ENCODE data around the gene RHOH. TPM values are rescaled to one million over a fixed set of nuclear protein-coding genes. Genes with fewer than 3 reads are reported as not detected.

The RHOH gene
- total RNA-seq, 2 donors from 2014 or later, result 2.9 to 7.9 TPM

DNA sequence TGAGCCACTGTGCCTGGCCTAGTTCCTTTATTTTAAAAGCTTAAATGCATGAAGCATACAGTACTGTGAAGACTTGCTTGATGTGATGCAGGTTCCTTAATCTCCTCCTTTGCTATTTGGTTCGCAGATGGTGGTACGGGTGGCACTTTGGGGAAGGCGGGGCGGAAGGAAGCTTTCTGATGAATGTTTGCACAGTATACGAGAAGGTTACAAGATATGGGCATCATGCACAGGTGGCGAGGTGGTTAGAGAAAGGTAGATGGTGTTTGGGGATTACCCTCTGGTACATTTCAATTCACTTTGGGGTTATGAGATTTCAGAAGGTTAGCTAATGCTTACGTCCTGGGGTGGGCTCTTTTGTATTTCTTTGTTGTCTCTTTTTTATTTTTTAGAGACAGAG, 17.2 kb downstream of the RHOH start:
- intact Hi-C loops (cut with DNase I), result no loop called here
- 88 to 90% methylated on average over 7 of the region's 7 CpGs for WGBS, 2 donors
- Histone ChIP-seq H3K27ac (no peak overlapping the region), H3K36me3 (replicated peaks in 1 of 2; ENCODE audit: insufficient read depth in 1 of 2, low read depth in 2 of 2) (no peaks in the 10 kb centered on the region), H3K4me3 (no peak overlapping the region), H3K27me3 (no peaks in the 10 kb centered on the region), H3K9me3 (no peaks in the 10 kb centered on the region), H3K4me1 (no peaks in the 10 kb centered on the region)
- ATAC-seq, result no peak
- DNase-seq, result no peak
- TF ChIP-seq, protein P1, sequence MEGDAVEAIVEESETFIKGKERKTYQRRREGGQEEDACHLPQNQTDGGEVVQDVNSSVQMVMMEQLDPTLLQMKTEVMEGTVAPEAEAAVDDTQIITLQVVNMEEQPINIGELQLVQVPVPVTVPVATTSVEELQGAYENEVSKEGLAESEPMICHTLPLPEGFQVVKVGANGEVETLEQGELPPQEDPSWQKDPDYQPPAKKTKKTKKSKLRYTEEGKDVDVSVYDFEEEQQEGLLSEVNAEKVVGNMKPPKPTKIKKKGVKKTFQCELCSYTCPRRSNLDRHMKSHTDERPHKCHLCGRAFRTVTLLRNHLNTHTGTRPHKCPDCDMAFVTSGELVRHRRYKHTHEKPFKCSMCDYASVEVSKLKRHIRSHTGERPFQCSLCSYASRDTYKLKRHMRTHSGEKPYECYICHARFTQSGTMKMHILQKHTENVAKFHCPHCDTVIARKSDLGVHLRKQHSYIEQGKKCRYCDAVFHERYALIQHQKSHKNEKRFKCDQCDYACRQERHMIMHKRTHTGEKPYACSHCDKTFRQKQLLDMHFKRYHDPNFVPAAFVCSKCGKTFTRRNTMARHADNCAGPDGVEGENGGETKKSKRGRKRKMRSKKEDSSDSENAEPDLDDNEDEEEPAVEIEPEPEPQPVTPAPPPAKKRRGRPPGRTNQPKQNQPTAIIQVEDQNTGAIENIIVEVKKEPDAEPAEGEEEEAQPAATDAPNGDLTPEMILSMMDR (IDR thresholded peaks at IDR 0.05), result no peak
- no peak for TF ChIP-seq POLR2A (IDR thresholded peaks at IDR 0.05)

DNA sequence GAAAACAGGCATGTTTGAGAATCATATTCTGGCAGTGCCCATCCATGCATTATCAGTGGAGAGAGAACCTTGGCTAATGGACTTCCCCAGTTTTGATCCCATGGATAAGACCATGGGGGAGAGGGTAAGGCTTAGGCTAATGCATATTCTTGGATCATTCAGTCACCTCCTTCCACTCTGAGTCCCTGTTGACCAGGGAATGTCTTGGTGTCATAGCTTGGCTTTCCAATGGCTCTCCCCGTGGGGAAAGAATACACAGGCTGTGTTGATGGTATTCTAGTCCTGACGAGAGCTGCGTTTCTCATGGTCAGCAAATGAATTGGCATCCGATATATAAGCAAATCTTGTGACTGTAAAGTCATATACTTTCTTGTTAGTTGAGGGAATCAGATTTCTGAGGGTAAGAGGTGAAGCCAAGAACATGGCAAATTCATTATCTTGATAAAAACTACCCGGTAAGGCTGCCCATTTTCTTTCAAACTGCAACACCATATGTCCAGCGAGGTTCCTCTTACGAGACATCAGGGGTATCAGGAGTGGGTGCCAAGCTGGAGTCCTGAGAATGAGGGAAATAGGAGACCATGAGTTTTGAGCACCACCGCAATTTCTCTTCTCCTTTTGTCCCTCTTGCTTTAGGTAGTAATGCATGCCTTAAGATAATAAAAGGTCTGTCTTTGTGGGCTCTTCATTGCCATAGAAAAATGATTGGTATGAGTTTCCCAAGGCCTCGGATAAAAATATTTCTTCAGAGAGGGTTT, 18.0 kb downstream of the RHOH start:
- H3K9me3 ChIP-seq, result no peaks in the 10 kb centered on the region
- ATAC-seq (no peak), DNase-seq (no peak)
- H3K27me3 ChIP-seq, result no peaks in the 10 kb centered on the region
- intact Hi-C loops (cut with DNase I), result no loop called here
- WGBS, 2 donors, result 77 to 79% methylated on average over 9 of the region's 9 CpGs
- H3K36me3 ChIP-seq (replicated peaks in 1 of 2; ENCODE audit: insufficient read depth in 1 of 2, low read depth in 2 of 2), result no peaks in the 10 kb centered on the region
- H3K4me1 ChIP-seq, result no peaks in the 10 kb centered on the region
- no peak overlapping the region for H3K27ac ChIP-seq
- TF ChIP-seq, protein P1 (IDR thresholded peaks at IDR 0.05), result no peak
- TF ChIP-seq POLR2A (IDR thresholded peaks at IDR 0.05), result no peak
- no peak overlapping the region for H3K4me3 ChIP-seq

DNA sequence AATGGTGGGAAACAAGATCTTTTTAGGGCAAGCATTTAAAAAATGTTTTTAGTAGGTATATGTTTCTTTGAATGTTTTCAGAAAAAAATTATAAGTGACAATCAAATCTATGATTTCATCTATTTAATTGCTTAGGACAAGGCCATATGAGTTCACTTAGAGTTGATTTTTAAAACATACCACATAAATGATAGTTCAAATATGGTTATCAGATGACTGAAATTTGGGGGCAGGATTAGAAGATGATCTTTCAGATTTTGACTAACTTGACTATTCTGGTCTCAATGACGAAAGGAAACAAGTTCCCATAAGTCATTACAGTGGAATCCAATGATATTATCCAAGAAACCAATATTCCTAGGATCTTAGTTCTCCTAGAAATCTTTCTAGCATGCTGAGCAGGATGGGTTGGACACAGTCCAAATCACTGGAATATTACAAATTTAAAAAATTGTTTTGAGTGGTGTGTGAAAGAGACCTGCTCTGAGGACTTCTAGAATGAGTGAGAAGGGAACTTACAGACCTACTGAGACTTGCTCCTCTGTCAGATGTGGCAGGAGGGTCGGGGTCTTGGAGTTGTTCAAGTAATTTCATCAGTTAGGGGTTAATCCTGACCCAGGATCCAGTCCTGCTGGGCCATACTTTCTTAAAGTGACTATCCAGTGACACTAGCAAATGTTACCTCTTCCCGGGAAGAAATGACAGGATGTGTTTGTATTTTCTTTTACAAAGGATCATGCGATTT, 20.0 kb downstream of the RHOH start:
- 70 to 76% methylated on average over 4 of the region's 4 CpGs for WGBS, 2 donors
- no peaks in the 10 kb centered on the region for H3K4me1 ChIP-seq
- H3K9me3 ChIP-seq, result no peaks in the 10 kb centered on the region
- no peak overlapping the region for H3K4me3 ChIP-seq
- ATAC-seq (no peak), DNase-seq (no peak)
- no peaks in the 10 kb centered on the region for H3K27me3 ChIP-seq
- H3K27ac ChIP-seq, result no peak overlapping the region
- intact Hi-C loops (cut with DNase I), result no loop called here
- H3K36me3 ChIP-seq (replicated peaks in 1 of 2; ENCODE audit: insufficient read depth in 1 of 2, low read depth in 2 of 2), result no peaks in the 10 kb centered on the region
- TF ChIP-seq, protein P1 (IDR thresholded peaks at IDR 0.05), result no peak
- TF ChIP-seq POLR2A (IDR thresholded peaks at IDR 0.05), result no peak

DNA sequence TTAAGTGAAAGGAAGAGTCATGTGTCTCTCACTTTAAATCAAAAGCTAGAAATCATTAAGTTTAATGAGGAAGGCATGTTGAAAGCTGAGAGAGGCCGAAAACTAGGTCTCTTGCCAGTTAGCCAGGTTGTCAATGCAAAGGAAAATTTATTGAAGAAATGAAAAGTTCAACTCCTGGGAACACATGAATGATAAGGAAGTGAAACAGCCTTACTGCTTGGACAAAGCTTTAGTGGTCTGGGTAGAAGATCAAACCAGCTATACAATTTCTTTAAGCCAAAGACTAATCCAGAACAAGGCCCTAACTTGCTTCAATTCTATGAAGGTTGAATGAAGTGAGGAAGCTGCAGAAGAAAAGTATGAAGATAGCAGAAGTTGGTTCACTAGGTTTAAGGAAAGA, 24.9 kb downstream of the RHOH start:
- ATAC-seq, result no peak
- Histone ChIP-seq H3K4me3 (no peak overlapping the region), H3K36me3 (replicated peaks in 1 of 2; ENCODE audit: insufficient read depth in 1 of 2, low read depth in 2 of 2) (no peaks in the 10 kb centered on the region), H3K27ac (no peak overlapping the region), H3K4me1 (no peaks in the 10 kb centered on the region), H3K27me3 (no peaks in the 10 kb centered on the region), H3K9me3 (no peaks in the 10 kb centered on the region)
- WGBS, 2 donors, result 65 to 81% methylated on average over 1 of the region's 1 CpG
- intact Hi-C loops (cut with DNase I), result no loop called here
- TF ChIP-seq POLR2A (IDR thresholded peaks at IDR 0.05), result no peak
- TF ChIP-seq, protein P1 (IDR thresholded peaks at IDR 0.05), result no peak
- DNase-seq, result no peak
